Measurements from ENCODE around the gene DNM3.

- no peak for TF ChIP-seq CTCF (IDR thresholded peaks at IDR 0.05)
- TF ChIP-seq POLR2AphosphoS5 (IDR thresholded peaks at IDR 0.05): no peak
Measured at GRCh38 chr1:172145656-172146055, 304.4 kb downstream of the DNM3 start.
